AG10803 (cell line): ENCODE results near the gene LBR.

Experiments used
- DNase-seq: peaks from one replicate; pipeline ENCODE4 v3.0.0; 2010; ENCODE audit warnings: low read depth
- H3K4me3 ChIP-seq: 2 replicates; pipeline ENCODE4 v1.5.1; 2011; ENCODE audit warnings: mild to moderate bottlenecking, low read length, control low read depth
- CTCF ChIP-seq: conservative IDR thresholded peaks from 2 replicates; pipeline ENCODE4 v1.5.1; 2011; ENCODE audit warnings: mild to moderate bottlenecking, low read length, control low read depth, inconsistent platforms

The LBR gene

DNA sequence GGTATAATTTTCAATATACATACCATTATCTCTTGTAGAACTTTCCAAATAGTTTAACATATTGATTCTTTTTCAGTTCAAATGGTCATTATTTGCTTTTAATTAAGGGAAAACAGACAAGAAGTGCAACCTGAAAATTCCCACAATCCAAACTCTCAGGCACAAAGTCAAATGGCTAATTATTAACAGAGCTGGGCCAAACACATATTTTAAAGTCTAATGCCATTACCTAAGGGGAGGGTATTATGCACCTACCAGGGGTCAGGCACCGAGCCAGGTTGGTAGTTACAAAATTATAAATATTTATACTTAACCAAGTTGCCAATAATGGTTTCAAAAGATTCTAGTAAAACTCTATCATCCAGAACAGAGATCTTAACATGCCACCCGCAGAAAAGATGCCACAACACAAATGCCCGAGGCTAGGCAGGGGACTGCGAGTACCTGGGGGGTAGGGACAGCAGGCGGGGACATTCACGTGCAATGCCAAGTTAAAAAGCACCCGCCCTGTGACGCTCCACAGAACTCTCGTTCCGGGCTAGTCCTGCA is 15.0 kb downstream of the LBR start:
- no peak overlapping the region for H3K4me3 ChIP-seq
- TF ChIP-seq CTCF, result no peak
- no peak for DNase-seq

DNA sequence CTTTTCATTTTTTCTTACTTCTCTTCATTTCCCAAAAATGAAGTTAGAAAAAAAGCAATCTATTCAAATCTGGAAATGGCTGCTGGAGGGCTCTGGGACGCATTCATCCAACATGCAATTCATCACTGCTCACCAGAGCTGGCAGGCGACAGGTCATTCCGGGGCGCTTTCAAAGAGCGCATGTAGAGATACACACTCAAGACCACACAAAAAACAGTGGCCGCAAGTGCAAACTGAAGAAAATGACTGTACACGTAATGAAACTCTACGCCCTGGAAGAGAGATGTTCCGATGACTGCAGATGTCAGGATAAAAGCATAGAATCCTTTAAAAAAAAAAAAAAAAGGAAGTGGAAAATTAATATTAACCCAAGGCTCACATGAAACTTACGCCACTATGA is 15.5 kb downstream of the LBR start:
- no peak for DNase-seq
- no peak overlapping the region for H3K4me3 ChIP-seq
- no peak for TF ChIP-seq CTCF

- no peak for TF ChIP-seq CTCF
Measured at GRCh38 chr1:225410036-225410435, 17.8 kb downstream of the LBR start.

DNA sequence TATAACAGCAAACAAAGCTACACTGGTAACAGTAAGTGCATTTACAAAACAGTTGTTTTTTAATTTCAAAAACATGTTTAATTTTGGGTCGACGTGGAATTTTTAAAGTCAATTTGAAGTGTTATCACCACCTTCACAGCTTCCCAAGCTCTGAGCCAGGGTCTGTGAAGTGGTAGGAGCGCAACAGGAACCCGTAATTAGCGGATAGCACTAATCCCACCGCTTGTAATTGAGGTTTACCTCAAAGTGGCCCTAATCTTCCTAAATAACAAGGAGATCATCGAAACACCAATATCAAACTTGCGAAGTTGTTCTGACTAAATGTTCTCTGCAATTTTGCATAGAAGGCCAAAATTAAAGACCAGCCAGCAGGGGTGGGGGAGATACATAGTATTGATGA is 18.8 kb downstream of the LBR start:
- no peak for DNase-seq

More at GRCh38 chr1:225410036-225410435, 17.8 kb downstream of the LBR start:
- DNase-seq, result no peak
- H3K4me3 ChIP-seq, result no peak overlapping the region

GRCh38 chr1:225408249-225408648 is 19.6 kb downstream of the LBR start:
- no peak overlapping the region for H3K4me3 ChIP-seq
- TF ChIP-seq CTCF, result no peak
- no peak for DNase-seq

More for the DNA sequence above, 18.8 kb downstream of the LBR start:
- no peak overlapping the region for H3K4me3 ChIP-seq
- no peak for TF ChIP-seq CTCF

DNA sequence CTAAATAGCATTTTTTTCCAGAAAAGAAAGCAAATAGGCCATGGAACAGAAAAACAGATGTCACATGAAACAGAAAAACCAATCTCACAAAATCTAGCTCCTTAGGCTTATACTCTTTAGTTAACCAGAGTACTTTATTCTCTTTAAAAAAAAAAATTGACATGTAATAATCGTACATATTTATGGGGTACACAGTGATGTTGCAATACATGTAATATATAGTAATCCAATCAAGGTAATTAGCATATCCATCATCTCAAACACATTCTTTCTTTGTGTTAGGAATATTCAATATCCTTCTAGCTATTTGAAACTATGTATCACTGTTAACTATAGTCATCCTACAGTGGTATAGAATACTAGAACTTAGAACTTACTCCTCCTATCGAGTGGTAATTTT is 20.1 kb downstream of the LBR start:
- H3K4me3 ChIP-seq, result no peak overlapping the region
- DNase-seq, result no peak
- no peak for TF ChIP-seq CTCF

GRCh38 chr1:225406976-225407725 is 20.7 kb downstream of the LBR start:
- no peak for TF ChIP-seq CTCF
- no peak overlapping the region for H3K4me3 ChIP-seq
- DNase-seq, result no peak
